ENCODE results near the gene LRRC36. TPM values are rescaled to one million over a fixed set of nuclear protein-coding genes. Genes with fewer than 3 reads are reported as not detected.
"Not testable (repeated sequence)": the region's sequence is repeated elsewhere in the genome, so short reads cannot be mapped to it uniquely, and the experiment has no call there.

The LRRC36 gene
- total RNA-seq, 1 experiment from 2014 or later = not detected

DNA sequence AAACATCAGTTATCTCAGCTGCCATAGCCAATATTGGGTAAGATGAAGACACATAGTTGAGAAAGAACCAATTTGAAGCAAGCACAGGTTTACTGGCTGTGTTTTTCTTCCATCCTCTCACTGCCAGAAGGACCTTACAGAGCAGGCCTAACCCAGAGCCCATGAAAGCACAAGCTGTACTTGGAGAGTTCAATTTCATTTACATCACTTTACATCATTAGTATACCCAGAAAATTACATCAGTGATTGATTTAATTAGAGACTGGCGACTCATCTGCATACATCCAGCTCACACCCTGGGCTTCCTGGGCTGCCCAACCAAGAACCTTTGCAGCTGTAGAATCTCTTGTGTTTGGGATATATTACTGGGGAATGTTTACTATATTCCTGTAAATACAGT, 23.7 kb downstream of the LRRC36 start:
- H4K20me1 ChIP-seq (ENCODE audit: insufficient read depth) = no peaks in the 10 kb centered on the region
- no peak overlapping the region for H3K27ac ChIP-seq (ENCODE audit: low read depth, low read length)
- no peaks in the 10 kb centered on the region for H3K9me2 ChIP-seq (ENCODE audit: insufficient read depth)
- DNase-seq (ENCODE audit: low read depth, low spot score) (no peak), ATAC-seq (no peak)
- no peaks in the 10 kb centered on the region for H3K4me1 ChIP-seq (ENCODE audit: control insufficient read depth in 1 of 2, insufficient read depth in 2 of 2, low read length in 2 of 2)
- ChIA-PET CTCF (interaction anchor here (1.0 kb wide), 1 partner anchor 97 kb away, joined by 3 read pairs; no protein-coding TSS in a partner anchor), RAD21 (ENCODE audit: low non-redundant PET in 1 of 2, low total read pairs in 2 of 2, uncharacterized antibody in 2 of 2, unreplicated experiment in 2 of 2) (no interaction called here), POLR2A (interaction anchor here (1.1 kb wide), 1 partner anchor 80 kb away, joined by 3 read pairs; no protein-coding TSS in a partner anchor)
- BruUV-seq (replicated peaks) = no TSS peak
- H3K4me2 ChIP-seq (ENCODE audit: low read length) = no peak overlapping the region
- no peaks in the 10 kb centered on the region for H3K36me3 ChIP-seq (ENCODE audit: control insufficient read depth in 1 of 2, insufficient read depth in 2 of 2, low read length in 2 of 2)
- H3K9me3 ChIP-seq (ENCODE audit: control insufficient read depth in 1 of 2, insufficient read depth in 1 of 2, low read depth in 1 of 2, low read length in 2 of 2) = no peaks in the 10 kb centered on the region
- no peak overlapping the region for H3K4me3 ChIP-seq (replicated peaks in 1 of 2; ENCODE audit: low read depth in 1 of 2, low read length in 2 of 2)
- H3K9ac ChIP-seq (ENCODE audit: low read length) = no peak overlapping the region
- no peak overlapping the region for H2AFZ ChIP-seq (ENCODE audit: low read depth, low read length, poor library complexity, severe bottlenecking)
- TF ChIP-seq EZH2 (IDR thresholded peaks at IDR 0.05) = no peak
- TF ChIP-seq CBX3 (IDR thresholded peaks at IDR 0.05; ENCODE audit: low read depth) = no peak
- TF ChIP-seq EZH2phosphoT487 (IDR thresholded peaks at IDR 0.05; ENCODE audit: borderline replicate concordance) = no peak
- TF ChIP-seq JUND (IDR thresholded peaks at IDR 0.05) = no peak
- no peak for TF ChIP-seq ZNF274 (IDR thresholded peaks at IDR 0.05; ENCODE audit: low read depth, low read length)
- TF ChIP-seq ZBTB33 (IDR thresholded peaks at IDR 0.05; ENCODE audit: extremely low read depth, insufficient replicate concordance, low read length) = no peak
- no peak for TF ChIP-seq FOSL1 (IDR thresholded peaks at IDR 0.05; ENCODE audit: low read depth)
- TF ChIP-seq POLR2AphosphoS5 (IDR thresholded peaks at IDR 0.05; ENCODE audit: low read depth, low read length) = no peak
- TF ChIP-seq TCF7L2 (IDR thresholded peaks at IDR 0.05; ENCODE audit: borderline replicate concordance, extremely low read depth, insufficient read depth, insufficient read length) = no peak
- no peak for TF ChIP-seq SP1 (IDR thresholded peaks at IDR 0.05; ENCODE audit: low read depth)
- no peaks in the 10 kb centered on the region for H3K27me3 ChIP-seq (ENCODE audit: insufficient read depth, low read length)
- no peaks in the 10 kb centered on the region for H3K79me2 ChIP-seq (ENCODE audit: insufficient read depth, low read length)
- intact Hi-C loops (cut with micrococcal nuclease) = no loop called here

DNA sequence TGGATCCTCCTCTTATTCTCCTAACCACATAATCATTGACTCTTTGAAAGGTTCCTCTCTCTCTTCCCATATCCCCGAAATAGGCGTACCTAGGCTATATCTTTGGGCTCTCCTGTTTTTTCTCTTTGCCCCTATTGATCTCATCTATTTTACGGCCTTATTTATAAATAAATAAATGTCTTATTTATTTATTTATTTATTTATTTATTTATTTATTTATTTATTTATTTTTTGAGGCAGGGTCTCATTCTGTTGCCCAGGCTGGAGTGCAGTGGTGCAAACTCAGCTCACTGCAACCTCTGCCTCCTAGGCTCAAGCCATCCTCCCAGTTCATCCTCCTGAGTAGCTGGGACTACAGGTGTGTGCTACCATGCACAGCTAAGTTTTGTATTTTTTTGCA, 25.8 kb downstream of the LRRC36 start:
- H3K79me2 ChIP-seq (ENCODE audit: insufficient read depth, low read length); H4K20me1 ChIP-seq (ENCODE audit: insufficient read depth); BruUV-seq (replicated peaks); H3K4me3 ChIP-seq (replicated peaks in 1 of 2; ENCODE audit: low read depth in 1 of 2, low read length in 2 of 2); H3K4me1 ChIP-seq (ENCODE audit: control insufficient read depth in 1 of 2, insufficient read depth in 2 of 2, low read length in 2 of 2); intact Hi-C loops (cut with micrococcal nuclease); H3K27me3 ChIP-seq (ENCODE audit: insufficient read depth, low read length); RAD21 ChIA-PET (ENCODE audit: low non-redundant PET in 1 of 2, low total read pairs in 2 of 2, uncharacterized antibody in 2 of 2, unreplicated experiment in 2 of 2); H2AFZ ChIP-seq (ENCODE audit: low read depth, low read length, poor library complexity, severe bottlenecking); H3K36me3 ChIP-seq (ENCODE audit: control insufficient read depth in 1 of 2, insufficient read depth in 2 of 2, low read length in 2 of 2); DNase-seq (ENCODE audit: low read depth, low spot score); ATAC-seq; H3K9me3 ChIP-seq (ENCODE audit: control insufficient read depth in 1 of 2, insufficient read depth in 1 of 2, low read depth in 1 of 2, low read length in 2 of 2); H3K27ac ChIP-seq (ENCODE audit: low read depth, low read length); H3K9me2 ChIP-seq (ENCODE audit: insufficient read depth); POLR2A ChIA-PET; H3K9ac ChIP-seq (ENCODE audit: low read length); H3K4me2 ChIP-seq (ENCODE audit: low read length): not testable (repeated sequence)
- CTCF ChIA-PET = interaction anchor here (0.9 kb wide), 1 partner anchor 197 kb away, joined by 3 read pairs; no protein-coding TSS in a partner anchor
